ENCODE measurements around the gene CCN5. TPM values are rescaled to one million over a fixed set of nuclear protein-coding genes. Genes with fewer than 3 reads are reported as not detected.

Gene CCN5
- total and polyA plus RNA-seq, 2 of the 13 experiments (the other 11 are each of a cell fraction or from before 2014, with no cell fraction given), result 0.12 TPM; not detected in 1

GRCh38 chr20:44734938-44735337 is 19.8 kb downstream of the CCN5 start:
- intact Hi-C loops (cut with micrococcal nuclease; ENCODE audit: unreplicated experiment) (no loop called here), in situ Hi-C loops (cut with HindIII; ENCODE audit: extremely low pct_ligation_motif_present, low pct_unique_long_range_greater_than_20kb) (loop anchor here (5.0 kb wide), 1 partner anchor 48 kb away; no protein-coding TSS in a partner anchor)
- no peak for ATAC-seq
- H3K4me3 ChIP-seq (replicated peaks in 1 of 3; ENCODE audit: insufficient read depth in 1 of 3, low read depth in 2 of 3, low read length in 3 of 3), result no peak overlapping the region
- 47% methylated on average over 3 of the region's 3 CpGs for WGBS (ENCODE audit: low lambda C conversion rate)
- H3K27ac ChIP-seq (ENCODE audit: extremely low read length, insufficient read depth, low read length), result no peak overlapping the region
- H3K27me3 ChIP-seq (ENCODE audit: control insufficient read depth in 1 of 2, insufficient read depth in 2 of 2, low read length in 2 of 2), result 0 out of 5 replicates have a peak, but pooled peaks cover 0 to 3% of the 10 kb centered on the region in 2 experiments
- peaks cover 14% of the 10 kb centered on the region for H3K4me1 ChIP-seq (ENCODE audit: insufficient read depth, low read length)
- DNase-seq (ENCODE audit: low spot score), result no peak
- H3K9ac ChIP-seq (ENCODE audit: insufficient read depth, low read depth, low read length), result no peak overlapping the region
- no peak overlapping the region for H3K4me2 ChIP-seq (ENCODE audit: low read depth, low read length)
- peaks cover 8% of the 10 kb centered on the region for H3K9me3 ChIP-seq (ENCODE audit: low read length)
- no TSS peak for BruUV-seq (replicated peaks)
- H3K79me2 ChIP-seq (ENCODE audit: insufficient read depth, low read length), result no peaks in the 10 kb centered on the region
- no peak overlapping the region for H2AFZ ChIP-seq (ENCODE audit: low read length)
- H3K36me3 ChIP-seq (replicated peaks in 1 of 2; ENCODE audit: control insufficient read depth in 1 of 2, insufficient read depth in 2 of 2, low read length in 2 of 2), result no peaks in the 10 kb centered on the region
- FAIRE-seq, result no peak
- no peaks in the 10 kb centered on the region for H4K20me1 ChIP-seq (ENCODE audit: insufficient read depth, low read length)
- ChIA-PET CTCF (ENCODE audit: low intra/inter-chr PET ratio, low total read pairs) (interaction anchor here (5.5 kb wide), 1 partner anchor 50 kb away, joined by 170 read pairs; no protein-coding TSS in a partner anchor), POLR2A (no interaction called here)
- TF ChIP-seq RBM22 (optimal IDR thresholded peaks at IDR 0.05; ENCODE audit: low read length) (no peak), SSRP1 (CRISPR knock-in tag; IDR thresholded peaks at IDR 0.05) (no peak), SALL2 (CRISPR knock-in tag; IDR thresholded peaks at IDR 0.05) (no peak), IKZF5 (CRISPR knock-in tag; IDR thresholded peaks at IDR 0.05) (no peak), ZNF572 (CRISPR knock-in tag; IDR thresholded peaks at IDR 0.05) (no peak), ZNF879 (CRISPR knock-in tag; IDR thresholded peaks at IDR 0.05) (no peak), PHF21A (CRISPR knock-in tag; IDR thresholded peaks at IDR 0.05) (no peak), RARA (CRISPR knock-in tag; IDR thresholded peaks at IDR 0.05) (no peak), ZBTB25 (CRISPR knock-in tag; IDR thresholded peaks at IDR 0.05) (no peak), YEATS2 (CRISPR knock-in tag; IDR thresholded peaks at IDR 0.05; ENCODE audit: borderline replicate concordance) (no peak), LBX2 (CRISPR knock-in tag; IDR thresholded peaks at IDR 0.05; ENCODE audit: borderline replicate concordance) (no peak), MYC (CRISPR knock-in tag; IDR thresholded peaks at IDR 0.05; ENCODE audit: borderline replicate concordance) (no peak)
- TF ChIP-seq, protein P1, sequence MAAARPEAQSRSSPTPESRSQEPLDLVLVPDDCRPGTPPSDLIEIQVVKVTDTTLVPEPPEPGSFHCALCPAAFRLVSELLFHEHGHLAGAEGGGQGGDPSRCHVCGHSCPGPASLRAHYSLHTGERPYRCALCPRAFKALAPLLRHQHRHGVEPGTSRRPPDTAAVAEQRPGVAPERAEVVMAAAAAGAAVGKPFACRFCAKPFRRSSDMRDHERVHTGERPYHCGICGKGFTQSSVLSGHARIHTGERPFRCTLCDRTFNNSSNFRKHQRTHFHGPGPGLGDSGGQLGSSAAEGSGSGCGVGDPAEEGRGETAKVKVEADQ (CRISPR knock-in tag; IDR thresholded peaks at IDR 0.05; ENCODE audit: borderline replicate concordance), result no peak
